Measurements from ENCODE around the gene LTA.
"Not testable (repeated sequence)": the region's sequence is repeated elsewhere in the genome, so short reads cannot be mapped to it uniquely, and the experiment has no call there.

LTA gene

DNA sequence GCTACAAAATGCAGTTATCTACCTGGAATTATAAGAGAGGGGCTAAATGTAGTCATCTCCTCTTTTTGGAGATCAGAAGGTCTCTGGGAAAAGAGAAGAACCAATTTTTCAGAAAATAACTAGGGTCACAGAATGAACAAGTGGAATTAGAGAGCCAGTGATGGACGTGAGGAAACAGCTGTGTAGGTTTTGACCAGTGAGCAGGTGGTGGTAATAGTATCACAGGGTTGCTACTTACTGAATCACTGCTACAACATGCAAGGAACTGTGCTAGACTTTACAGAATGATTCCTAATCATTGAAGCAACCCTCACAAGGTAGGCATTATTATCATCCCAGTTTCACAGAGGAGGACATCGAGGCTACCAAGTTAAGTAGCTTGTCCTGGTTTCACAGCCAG is 27.4 kb upstream of the LTA start:
- no peaks in the 10 kb centered on the region for H3K27me3 ChIP-seq (ENCODE audit: low read depth, low read length)
- peaks cover 13 to 33% of the 10 kb centered on the region in 2 donors for H3K4me1 ChIP-seq (ENCODE audit: control insufficient read depth in 1 of 2, insufficient read depth in 2 of 2, low read length in 2 of 2)
- H3K9me3 ChIP-seq (ENCODE audit: control insufficient read depth in 1 of 2, low read length in 2 of 2), result no peaks in the 10 kb centered on the region
- peaks cover 6 to 20% of the 10 kb centered on the region in 2 donors for H3K36me3 ChIP-seq (ENCODE audit: control insufficient read depth in 1 of 2, insufficient read depth in 2 of 2, low read length in 2 of 2)
- no peak overlapping the region for H3K27ac ChIP-seq (ENCODE audit: low read length)
- no peak overlapping the region for H3K4me3 ChIP-seq (ENCODE audit: low read depth in 1 of 2, low read length in 2 of 2)

DNA sequence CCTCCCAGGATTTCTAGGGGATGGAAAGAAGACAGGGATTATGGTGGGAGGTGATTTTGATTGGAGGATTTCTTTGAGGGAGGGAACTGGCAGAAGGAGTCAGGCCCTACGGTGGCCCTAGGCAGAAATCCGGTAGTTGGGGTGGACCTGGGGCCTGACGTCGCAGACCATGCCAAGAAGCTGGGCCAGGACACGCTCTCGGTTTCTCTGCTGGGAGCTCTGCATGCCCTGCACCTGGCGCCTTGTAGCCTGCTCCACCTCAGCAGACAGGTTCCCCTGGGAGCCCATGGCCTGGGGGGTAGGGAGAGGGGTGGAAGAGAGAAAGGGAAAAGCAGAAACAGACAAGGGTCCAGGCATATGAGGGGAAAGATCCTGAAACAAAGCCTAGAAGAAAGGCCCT is 26.8 kb upstream of the LTA start:
- Histone ChIP-seq H3K36me3 (ENCODE audit: control insufficient read depth in 1 of 2, insufficient read depth in 2 of 2, low read length in 2 of 2) (peaks cover 4 to 17% of the 10 kb centered on the region in 2 donors), H3K9me3 (ENCODE audit: control insufficient read depth in 1 of 2, low read length in 2 of 2) (no peaks in the 10 kb centered on the region), H3K4me3 (ENCODE audit: low read depth in 1 of 2, low read length in 2 of 2) (no peak overlapping the region), H3K27ac (ENCODE audit: low read length) (no peak overlapping the region), H3K4me1 (ENCODE audit: control insufficient read depth in 1 of 2, insufficient read depth in 2 of 2, low read length in 2 of 2) (peaks cover 7 to 27% of the 10 kb centered on the region in 2 donors), H3K27me3 (ENCODE audit: low read depth, low read length) (no peaks in the 10 kb centered on the region)

DNA sequence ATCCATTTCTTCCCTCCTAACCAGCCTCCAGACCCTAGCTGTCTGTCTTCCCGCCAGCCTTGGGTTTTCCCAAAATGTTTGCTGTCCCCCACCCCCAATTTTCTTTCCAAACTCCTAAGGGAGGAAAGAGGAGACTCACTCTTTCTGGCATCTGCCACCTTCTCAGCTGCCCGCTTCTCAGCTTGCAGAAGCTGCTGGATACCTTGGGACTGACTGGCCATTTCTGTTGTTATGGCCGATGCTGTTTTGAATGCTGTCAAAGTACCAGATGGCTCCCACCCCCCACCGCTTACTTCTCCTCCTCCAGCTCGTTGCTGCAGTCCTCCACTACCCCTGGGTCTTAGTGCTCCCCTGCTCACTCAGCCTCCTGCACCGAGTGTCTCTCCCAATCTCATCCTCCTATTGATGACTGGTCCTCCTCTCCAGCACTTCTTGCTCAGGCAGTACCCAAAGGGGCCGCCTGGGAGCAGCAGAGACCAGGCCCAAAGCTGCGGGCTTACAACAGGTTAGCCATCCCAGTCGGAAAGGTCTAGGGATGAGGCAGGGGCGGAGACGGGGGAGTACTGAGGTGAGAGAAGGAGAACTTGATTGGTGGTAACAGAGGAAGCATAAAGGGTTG is 25.6 kb upstream of the LTA start, which contains the start of gene ATP6V1G2:
Gene ATP6V1G2, minus strand, starts transcription at position 270 of the 619 bp plus-strand sequence. Its CDS starts 49 bp downstream, at position 221.
- H3K9me3 ChIP-seq (ENCODE audit: control insufficient read depth in 1 of 2, low read length in 2 of 2), result no peaks in the 10 kb centered on the region
- H3K4me1 ChIP-seq (ENCODE audit: control insufficient read depth in 1 of 2, insufficient read depth in 2 of 2, low read length in 2 of 2), result peaks cover 4 to 22% of the 10 kb centered on the region in 2 donors
- peak within 1 kb of the TSS; percentile 72 for H3K27ac ChIP-seq (ENCODE audit: low read length)
- peak within 1 kb of the TSS; percentile 61 to 74 for H3K4me3 ChIP-seq (ENCODE audit: low read depth in 1 of 2, low read length in 2 of 2)
- peaks cover 7 to 16% of the 10 kb centered on the region in 2 donors for H3K36me3 ChIP-seq (ENCODE audit: control insufficient read depth in 1 of 2, insufficient read depth in 2 of 2, low read length in 2 of 2)
- H3K27me3 ChIP-seq (ENCODE audit: low read depth, low read length), result no peaks in the 10 kb centered on the region

DNA sequence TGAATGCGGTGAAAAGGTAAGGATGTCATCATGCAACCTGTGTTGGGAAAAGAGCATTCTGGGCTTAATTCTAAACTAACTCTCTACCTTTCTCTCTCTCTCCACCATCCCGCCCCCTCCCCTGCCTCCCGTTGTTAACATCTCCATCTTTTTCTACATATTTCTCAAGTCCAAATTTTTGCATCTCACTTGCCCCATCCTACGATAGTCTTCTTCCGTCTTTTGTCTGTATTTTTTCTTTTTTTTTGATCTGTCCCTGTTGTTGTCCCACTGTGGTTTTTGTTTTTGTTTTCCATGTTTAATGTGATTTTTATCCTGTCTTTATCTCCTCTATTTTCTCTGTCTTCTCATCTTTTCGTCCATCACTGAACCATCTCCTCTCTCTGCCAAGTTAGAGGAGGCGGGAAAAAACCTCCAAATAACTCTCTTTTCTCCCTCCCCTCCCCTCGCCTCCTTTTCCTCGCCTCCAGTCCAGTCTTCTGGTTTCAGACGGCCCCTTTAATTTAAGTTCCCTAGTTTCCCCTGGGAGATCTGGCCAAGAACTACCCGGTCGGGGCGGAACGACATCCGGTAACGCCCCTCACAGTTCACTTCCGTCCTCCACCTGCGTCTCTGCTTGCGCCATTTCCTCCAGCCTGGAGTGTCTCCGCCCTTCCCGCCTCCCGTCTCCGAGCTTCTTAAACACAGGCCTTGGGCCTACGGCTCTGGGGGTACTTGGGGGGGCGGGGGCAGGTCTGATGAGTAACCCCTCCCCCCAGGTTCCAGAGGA is 24.9 kb upstream of the LTA start, which contains the start of gene NFKBIL1:
Gene NFKBIL1, plus strand, starts transcription at position 651 of the 769 bp plus-strand sequence. Its CDS starts 87 bp downstream, at position 738.
- H3K4me3 ChIP-seq (ENCODE audit: low read depth in 1 of 2, low read length in 2 of 2), result peak within 1 kb of the TSS; percentile 61 to 74
- peaks cover 4 to 22% of the 10 kb centered on the region in 2 donors for H3K4me1 ChIP-seq (ENCODE audit: control insufficient read depth in 1 of 2, insufficient read depth in 2 of 2, low read length in 2 of 2)
- H3K9me3 ChIP-seq (ENCODE audit: control insufficient read depth in 1 of 2, low read length in 2 of 2), result no peaks in the 10 kb centered on the region
- H3K36me3 ChIP-seq (ENCODE audit: control insufficient read depth in 1 of 2, insufficient read depth in 2 of 2, low read length in 2 of 2), result peaks cover 7 to 13% of the 10 kb centered on the region in 2 donors
- peak within 1 kb of the TSS; percentile 72 for H3K27ac ChIP-seq (ENCODE audit: low read length)
- no peaks in the 10 kb centered on the region for H3K27me3 ChIP-seq (ENCODE audit: low read depth, low read length)

DNA sequence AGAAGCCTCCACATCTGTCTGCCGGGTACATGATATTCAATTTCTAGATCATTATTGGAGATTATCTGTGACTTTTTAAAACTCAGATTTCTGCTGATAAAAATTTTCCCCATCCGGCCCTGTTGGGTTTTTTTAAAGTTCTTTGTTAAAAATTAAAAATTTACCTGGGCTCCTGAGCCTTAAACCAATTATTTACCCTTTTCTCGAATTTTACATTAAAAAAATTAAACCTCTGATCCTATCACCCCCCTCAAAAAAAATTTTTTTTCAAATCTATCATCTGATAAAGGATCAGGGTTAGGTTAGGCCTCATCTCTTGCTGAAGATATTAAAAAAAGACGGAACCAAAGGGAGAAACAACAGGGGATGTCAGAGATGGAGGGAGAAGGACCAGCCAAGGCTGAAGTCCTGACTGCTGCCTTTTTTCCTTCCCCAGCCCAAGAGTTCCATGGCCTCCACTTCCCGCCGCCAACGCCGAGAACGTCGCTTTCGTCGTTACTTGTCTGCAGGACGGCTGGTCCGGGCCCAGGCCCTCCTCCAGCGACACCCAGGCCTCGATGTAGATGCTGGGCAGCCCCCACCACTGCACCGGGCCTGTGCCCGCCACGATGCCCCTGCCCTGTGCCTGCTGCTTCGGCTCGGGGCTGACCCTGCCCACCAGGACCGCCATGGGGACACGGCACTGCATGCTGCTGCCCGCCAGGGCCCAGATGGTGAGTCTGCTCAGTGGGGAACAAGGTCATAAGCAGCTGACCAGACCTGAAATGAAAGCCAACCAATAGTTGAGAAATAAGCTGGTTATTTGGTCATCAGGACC is 24.2 kb upstream of the LTA start:
- peak overlapping the region; percentile 72 for H3K27ac ChIP-seq (ENCODE audit: low read length)
- peaks cover 4 to 19% of the 10 kb centered on the region in 2 donors for H3K4me1 ChIP-seq (ENCODE audit: control insufficient read depth in 1 of 2, insufficient read depth in 2 of 2, low read length in 2 of 2)
- no peaks in the 10 kb centered on the region for H3K27me3 ChIP-seq (ENCODE audit: low read depth, low read length)
- peaks cover 7 to 13% of the 10 kb centered on the region in 2 donors for H3K36me3 ChIP-seq (ENCODE audit: control insufficient read depth in 1 of 2, insufficient read depth in 2 of 2, low read length in 2 of 2)
- H3K9me3 ChIP-seq (ENCODE audit: control insufficient read depth in 1 of 2, low read length in 2 of 2), result no peaks in the 10 kb centered on the region
- H3K4me3 ChIP-seq (ENCODE audit: low read depth in 1 of 2, low read length in 2 of 2), result peak overlapping the region; percentile 61 to 74

DNA sequence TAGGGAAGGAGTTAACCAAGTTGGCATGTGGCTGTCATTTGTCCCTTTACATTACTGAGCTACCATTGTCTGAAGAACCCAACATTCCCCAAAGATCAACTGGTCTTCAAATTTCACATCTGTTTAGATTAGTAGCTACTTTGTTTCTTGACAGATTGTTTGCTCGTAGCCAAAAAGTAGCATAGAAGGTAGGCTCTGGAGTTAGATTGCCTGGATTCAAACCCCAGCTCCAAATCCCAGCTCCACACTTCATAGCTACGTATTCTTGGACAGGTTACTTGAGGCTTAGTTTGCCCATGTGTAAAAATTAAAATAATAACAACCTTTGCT is 23.6 kb upstream of the LTA start:
- peak overlapping the region in 1 of 2 donors; percentile 61 for H3K4me3 ChIP-seq (ENCODE audit: low read depth in 1 of 2, low read length in 2 of 2)

DNA sequence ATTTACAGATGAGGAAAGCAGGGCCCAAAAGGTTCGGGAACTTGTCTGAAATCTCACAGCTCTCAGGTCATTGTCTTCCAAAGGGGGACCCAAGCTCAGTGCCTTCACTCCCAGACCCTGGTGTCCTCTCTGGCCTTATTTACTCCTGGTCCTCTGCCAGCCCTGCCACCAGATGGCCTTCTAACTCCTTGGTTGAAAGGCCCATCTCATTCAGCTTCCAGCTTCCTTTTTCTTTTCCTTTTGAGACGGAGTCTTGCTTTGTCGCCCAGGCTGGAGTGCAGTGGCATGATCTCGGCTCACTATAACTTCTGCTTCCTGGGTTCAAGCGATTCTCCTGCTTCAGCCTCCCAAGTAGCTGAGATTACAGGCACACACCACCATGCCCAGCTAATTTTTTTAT is 20.7 kb upstream of the LTA start:
- H3K27me3 ChIP-seq (ENCODE audit: low read depth, low read length), result not testable (repeated sequence)

More for the DNA sequence above, 23.6 kb upstream of the LTA start:
- H3K27ac ChIP-seq (ENCODE audit: low read length), result peak overlapping the region; percentile 72
- peaks cover 4 to 19% of the 10 kb centered on the region in 2 donors for H3K4me1 ChIP-seq (ENCODE audit: control insufficient read depth in 1 of 2, insufficient read depth in 2 of 2, low read length in 2 of 2)
- H3K9me3 ChIP-seq (ENCODE audit: control insufficient read depth in 1 of 2, low read length in 2 of 2), result no peaks in the 10 kb centered on the region
- no peaks in the 10 kb centered on the region for H3K27me3 ChIP-seq (ENCODE audit: low read depth, low read length)
- peaks cover 7 to 13% of the 10 kb centered on the region in 2 donors for H3K36me3 ChIP-seq (ENCODE audit: control insufficient read depth in 1 of 2, insufficient read depth in 2 of 2, low read length in 2 of 2)

DNA sequence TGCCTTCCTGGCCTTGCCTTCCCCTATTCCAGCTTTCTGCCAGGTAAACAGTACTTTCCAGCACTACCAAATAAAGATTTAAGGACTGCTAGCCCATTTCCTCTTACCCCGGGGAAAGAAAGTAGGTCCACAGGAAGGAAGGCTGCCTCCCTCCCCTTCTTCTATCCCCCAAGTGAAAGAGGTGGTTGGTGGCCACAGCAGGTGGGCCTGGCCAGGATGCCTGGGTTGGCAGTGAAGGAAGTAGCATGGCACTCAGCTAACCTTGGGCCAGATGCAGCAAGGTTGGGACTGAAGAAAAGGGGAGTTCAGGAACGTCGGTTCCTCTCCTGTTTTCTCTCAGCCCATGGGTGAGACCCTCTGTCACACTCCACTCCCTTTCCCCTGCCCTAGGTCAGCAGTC is 15.8 kb upstream of the LTA start:
- Histone ChIP-seq H3K4me1 (ENCODE audit: control insufficient read depth in 1 of 2, insufficient read depth in 2 of 2, low read length in 2 of 2) (peaks cover 0 to 8% of the 10 kb centered on the region in 2 donors), H3K27ac (ENCODE audit: low read length) (no peak overlapping the region), H3K4me3 (ENCODE audit: low read depth in 1 of 2, low read length in 2 of 2) (no peak overlapping the region), H3K27me3 (ENCODE audit: low read depth, low read length) (no peaks in the 10 kb centered on the region), H3K36me3 (ENCODE audit: control insufficient read depth in 1 of 2, insufficient read depth in 2 of 2, low read length in 2 of 2) (peaks cover 10 to 36% of the 10 kb centered on the region in 2 donors), H3K9me3 (ENCODE audit: control insufficient read depth in 1 of 2, low read length in 2 of 2) (no peaks in the 10 kb centered on the region)

More for the DNA sequence above, 20.7 kb upstream of the LTA start:
- Histone ChIP-seq H3K4me1 (ENCODE audit: control insufficient read depth in 1 of 2, insufficient read depth in 2 of 2, low read length in 2 of 2) (peaks cover 4 to 19% of the 10 kb centered on the region in 2 donors), H3K36me3 (ENCODE audit: control insufficient read depth in 1 of 2, insufficient read depth in 2 of 2, low read length in 2 of 2) (peaks cover 12 to 13% of the 10 kb centered on the region in 2 donors)
- H3K27ac ChIP-seq (ENCODE audit: low read length); H3K4me3 ChIP-seq (ENCODE audit: low read depth in 1 of 2, low read length in 2 of 2); H3K9me3 ChIP-seq (ENCODE audit: control insufficient read depth in 1 of 2, low read length in 2 of 2): not testable (repeated sequence)

DNA sequence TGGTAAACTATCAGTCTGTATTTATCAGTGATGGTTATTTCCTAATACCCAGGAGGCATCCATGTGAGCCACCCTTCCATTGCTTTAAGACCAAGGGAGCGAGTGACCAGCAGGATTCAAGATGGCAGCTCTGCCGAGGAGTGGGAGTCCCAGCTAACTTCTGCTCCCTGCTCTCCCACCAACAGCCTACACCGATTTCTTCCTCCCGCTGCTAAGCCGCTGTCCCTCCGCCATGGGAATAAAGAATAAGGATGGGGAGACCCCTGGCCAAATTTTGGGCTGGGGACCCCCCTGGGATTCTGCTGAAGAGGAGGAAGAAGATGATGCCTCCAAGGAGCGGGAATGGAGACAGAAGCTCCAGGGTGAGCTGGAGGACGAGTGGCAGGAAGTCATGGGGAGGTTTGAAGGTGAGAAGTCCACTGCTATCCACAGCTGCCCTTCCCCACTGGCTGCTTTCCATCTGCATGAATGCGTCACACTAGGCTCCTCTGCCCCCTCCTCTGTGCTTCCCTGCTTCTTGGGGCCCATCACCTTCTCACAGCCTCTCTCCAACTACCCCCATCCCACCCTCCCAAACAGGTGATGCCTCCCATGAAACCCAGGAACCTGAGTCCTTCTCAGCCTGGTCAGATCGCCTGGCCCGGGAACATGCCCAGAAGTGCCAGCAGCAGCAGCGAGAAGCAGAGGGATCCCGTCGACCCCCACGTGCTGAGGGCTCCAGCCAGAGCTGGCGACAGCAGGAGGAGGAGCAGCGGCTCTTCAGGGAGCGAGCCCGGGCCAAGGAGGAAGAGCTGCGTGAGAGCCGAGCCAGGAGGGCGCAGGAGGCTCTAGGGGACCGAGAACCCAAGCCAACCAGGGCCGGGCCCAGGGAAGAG is 14.4 kb upstream of the LTA start:
- no peaks in the 10 kb centered on the region for H3K9me3 ChIP-seq (ENCODE audit: control insufficient read depth in 1 of 2, low read length in 2 of 2)
- no peak overlapping the region for H3K4me3 ChIP-seq (ENCODE audit: low read depth in 1 of 2, low read length in 2 of 2)
- H3K36me3 ChIP-seq (ENCODE audit: control insufficient read depth in 1 of 2, insufficient read depth in 2 of 2, low read length in 2 of 2), result peaks cover 10 to 36% of the 10 kb centered on the region in 2 donors
- H3K27ac ChIP-seq (ENCODE audit: low read length), result no peak overlapping the region
- H3K4me1 ChIP-seq (ENCODE audit: control insufficient read depth in 1 of 2, insufficient read depth in 2 of 2, low read length in 2 of 2), result peaks cover 0 to 8% of the 10 kb centered on the region in 2 donors
- H3K27me3 ChIP-seq (ENCODE audit: low read depth, low read length), result no peaks in the 10 kb centered on the region

DNA sequence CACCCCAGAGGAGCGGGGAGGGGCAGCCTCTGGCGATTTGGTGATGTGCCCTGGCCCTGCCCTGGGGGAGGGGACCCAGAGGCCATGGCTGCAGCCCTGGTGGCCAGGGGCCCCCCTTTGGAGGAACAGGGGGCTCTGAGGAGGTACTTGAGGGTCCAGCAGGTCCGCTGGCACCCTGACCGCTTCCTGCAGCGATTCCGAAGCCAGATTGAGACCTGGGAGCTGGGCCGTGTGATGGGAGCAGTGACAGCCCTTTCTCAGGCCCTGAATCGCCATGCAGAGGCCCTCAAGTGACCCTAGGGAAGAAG is 13.8 kb upstream of the LTA start:
- Histone ChIP-seq H3K36me3 (ENCODE audit: control insufficient read depth in 1 of 2, insufficient read depth in 2 of 2, low read length in 2 of 2) (peaks cover 10 to 36% of the 10 kb centered on the region in 2 donors), H3K9me3 (ENCODE audit: control insufficient read depth in 1 of 2, low read length in 2 of 2) (no peaks in the 10 kb centered on the region), H3K27ac (ENCODE audit: low read length) (no peak overlapping the region), H3K4me1 (ENCODE audit: control insufficient read depth in 1 of 2, insufficient read depth in 2 of 2, low read length in 2 of 2) (peaks cover 0 to 8% of the 10 kb centered on the region in 2 donors), H3K27me3 (ENCODE audit: low read depth, low read length) (no peaks in the 10 kb centered on the region), H3K4me3 (ENCODE audit: low read depth in 1 of 2, low read length in 2 of 2) (no peak overlapping the region)

Measured in muscle layer of duodenum (tissue), 2 donors.